HL-60 (cell line): ENCODE measurements around the gene KIF3C.

Experiments
- DNase-seq, 2 experiments: peaks; one replicate each; pipeline ENCODE4 v3.0.0-alpha.2; 2010 to 2020; ENCODE audit warnings: low read depth in 1 of 2, low spot score in 1 of 2
- H3K27ac ChIP-seq: fragments of 250-450 bp; sonication (Bioruptor Pico); replicated peaks from 2 replicates; pipeline ENCODE4 v1.5.1; 2020; ENCODE audit warnings: mild to moderate bottlenecking, moderate library complexity
- H3K27me3 ChIP-seq: fragments of 250-450 bp; sonication (Bioruptor Pico); 2 replicates; pipeline ENCODE4 v1.5.1; 2021; ENCODE audit warnings: mild to moderate bottlenecking, moderate library complexity; ENCODE audit not compliant: insufficient read depth, poor library complexity, severe bottlenecking
- H3K4me3 ChIP-seq: replicated peaks from 2 replicates; pipeline ENCODE4 v1.5.1; 2011; ENCODE audit warnings: mild to moderate bottlenecking, control low read depth, low read length; ENCODE audit not compliant: insufficient read depth
- GABPA ChIP-seq: IDR thresholded peaks from 2 replicates; pipeline ENCODE4 v1.6.1; 2012; ENCODE audit warnings: low read depth
- POLR2AphosphoS5 ChIP-seq: IDR thresholded peaks from 2 replicates; pipeline ENCODE4 v1.6.1; 2012; ENCODE audit warnings: low read depth
- SPI1 ChIP-seq: IDR thresholded peaks from 2 replicates; pipeline ENCODE4 v1.6.1; 2012; ENCODE audit warnings: low read depth, mild to moderate bottlenecking, borderline replicate concordance
- TF ChIP-seq, protein P1 (sequence below): IDR thresholded peaks from 2 replicates; pipeline ENCODE4 v1.6.1; 2012; ENCODE audit warnings: low read depth; ENCODE audit not compliant: insufficient replicate concordance
- TF ChIP-seq, protein P2 (sequence below): IDR thresholded peaks from one replicate; pipeline ENCODE4 v1.5.1; 2011; ENCODE audit warnings: low read length, control low read depth, inconsistent platforms; ENCODE audit not compliant: insufficient read depth

KIF3C gene

DNA sequence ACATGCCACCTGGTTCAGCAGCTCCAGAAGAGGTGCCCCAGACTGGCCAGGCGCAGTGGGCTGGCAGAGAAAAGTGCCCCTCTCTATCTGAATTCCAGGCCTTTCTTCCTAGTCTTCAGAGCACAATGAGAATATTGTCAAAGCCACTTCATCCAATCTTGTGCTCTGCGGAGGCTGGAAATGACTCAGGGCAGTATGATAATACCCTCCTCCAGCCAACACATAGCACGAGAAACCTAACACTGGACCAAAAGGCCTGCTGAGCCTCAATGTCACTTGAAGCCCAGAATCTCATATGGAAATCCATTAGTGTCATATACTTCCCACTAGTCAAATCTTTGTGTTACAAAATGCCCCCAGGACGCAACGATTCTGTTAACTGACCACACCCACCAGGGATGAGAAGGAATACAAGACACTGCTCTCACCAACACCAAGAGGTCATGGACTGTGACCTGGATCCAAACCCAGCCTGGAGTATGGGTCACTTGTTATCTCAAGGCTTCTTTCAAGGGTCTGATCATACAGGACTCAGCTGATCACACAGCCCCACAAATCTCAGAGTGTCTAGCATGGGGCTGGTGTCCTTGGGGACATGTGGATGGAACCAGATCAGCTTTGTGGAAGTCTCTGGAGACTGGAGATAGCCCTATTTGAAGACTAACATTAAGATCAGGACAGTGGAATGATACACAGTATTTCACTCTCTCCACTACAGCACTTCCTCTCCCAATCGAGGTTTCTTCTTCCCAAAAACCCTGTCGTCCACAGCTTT is 10.1 kb downstream of the KIF3C start:
- no peak overlapping the region for H3K27ac ChIP-seq

DNA sequence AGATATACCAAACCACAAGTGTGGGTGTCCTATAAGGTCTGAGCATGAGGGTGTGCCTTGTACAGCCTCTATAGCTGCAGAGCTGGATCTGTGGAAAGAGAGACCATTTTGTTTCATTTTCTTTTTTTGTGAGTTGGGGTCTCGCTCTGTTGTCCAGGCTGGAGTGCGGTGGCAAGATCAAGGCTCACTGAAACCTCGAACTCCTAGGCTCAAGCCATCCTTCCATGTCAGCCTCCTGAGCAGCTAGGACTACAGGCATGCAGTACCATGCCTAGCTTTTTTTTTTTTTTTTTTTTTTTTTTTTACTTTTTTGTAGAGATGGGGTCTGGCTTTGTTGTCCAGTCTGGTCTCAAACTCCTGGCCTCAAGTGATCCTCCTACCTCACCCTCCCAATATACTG is 10.7 kb downstream of the KIF3C start:
- TF ChIP-seq, protein P1, sequence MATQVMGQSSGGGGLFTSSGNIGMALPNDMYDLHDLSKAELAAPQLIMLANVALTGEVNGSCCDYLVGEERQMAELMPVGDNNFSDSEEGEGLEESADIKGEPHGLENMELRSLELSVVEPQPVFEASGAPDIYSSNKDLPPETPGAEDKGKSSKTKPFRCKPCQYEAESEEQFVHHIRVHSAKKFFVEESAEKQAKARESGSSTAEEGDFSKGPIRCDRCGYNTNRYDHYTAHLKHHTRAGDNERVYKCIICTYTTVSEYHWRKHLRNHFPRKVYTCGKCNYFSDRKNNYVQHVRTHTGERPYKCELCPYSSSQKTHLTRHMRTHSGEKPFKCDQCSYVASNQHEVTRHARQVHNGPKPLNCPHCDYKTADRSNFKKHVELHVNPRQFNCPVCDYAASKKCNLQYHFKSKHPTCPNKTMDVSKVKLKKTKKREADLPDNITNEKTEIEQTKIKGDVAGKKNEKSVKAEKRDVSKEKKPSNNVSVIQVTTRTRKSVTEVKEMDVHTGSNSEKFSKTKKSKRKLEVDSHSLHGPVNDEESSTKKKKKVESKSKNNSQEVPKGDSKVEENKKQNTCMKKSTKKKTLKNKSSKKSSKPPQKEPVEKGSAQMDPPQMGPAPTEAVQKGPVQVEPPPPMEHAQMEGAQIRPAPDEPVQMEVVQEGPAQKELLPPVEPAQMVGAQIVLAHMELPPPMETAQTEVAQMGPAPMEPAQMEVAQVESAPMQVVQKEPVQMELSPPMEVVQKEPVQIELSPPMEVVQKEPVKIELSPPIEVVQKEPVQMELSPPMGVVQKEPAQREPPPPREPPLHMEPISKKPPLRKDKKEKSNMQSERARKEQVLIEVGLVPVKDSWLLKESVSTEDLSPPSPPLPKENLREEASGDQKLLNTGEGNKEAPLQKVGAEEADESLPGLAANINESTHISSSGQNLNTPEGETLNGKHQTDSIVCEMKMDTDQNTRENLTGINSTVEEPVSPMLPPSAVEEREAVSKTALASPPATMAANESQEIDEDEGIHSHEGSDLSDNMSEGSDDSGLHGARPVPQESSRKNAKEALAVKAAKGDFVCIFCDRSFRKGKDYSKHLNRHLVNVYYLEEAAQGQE: no peak
- no peak for TF ChIP-seq POLR2AphosphoS5
- TF ChIP-seq, protein P2, sequence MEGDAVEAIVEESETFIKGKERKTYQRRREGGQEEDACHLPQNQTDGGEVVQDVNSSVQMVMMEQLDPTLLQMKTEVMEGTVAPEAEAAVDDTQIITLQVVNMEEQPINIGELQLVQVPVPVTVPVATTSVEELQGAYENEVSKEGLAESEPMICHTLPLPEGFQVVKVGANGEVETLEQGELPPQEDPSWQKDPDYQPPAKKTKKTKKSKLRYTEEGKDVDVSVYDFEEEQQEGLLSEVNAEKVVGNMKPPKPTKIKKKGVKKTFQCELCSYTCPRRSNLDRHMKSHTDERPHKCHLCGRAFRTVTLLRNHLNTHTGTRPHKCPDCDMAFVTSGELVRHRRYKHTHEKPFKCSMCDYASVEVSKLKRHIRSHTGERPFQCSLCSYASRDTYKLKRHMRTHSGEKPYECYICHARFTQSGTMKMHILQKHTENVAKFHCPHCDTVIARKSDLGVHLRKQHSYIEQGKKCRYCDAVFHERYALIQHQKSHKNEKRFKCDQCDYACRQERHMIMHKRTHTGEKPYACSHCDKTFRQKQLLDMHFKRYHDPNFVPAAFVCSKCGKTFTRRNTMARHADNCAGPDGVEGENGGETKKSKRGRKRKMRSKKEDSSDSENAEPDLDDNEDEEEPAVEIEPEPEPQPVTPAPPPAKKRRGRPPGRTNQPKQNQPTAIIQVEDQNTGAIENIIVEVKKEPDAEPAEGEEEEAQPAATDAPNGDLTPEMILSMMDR: no peak
- TF ChIP-seq GABPA: no peak
- TF ChIP-seq SPI1: no peak
- no peak overlapping the region for H3K27ac ChIP-seq

More for the DNA sequence above, 10.1 kb downstream of the KIF3C start:
- no peak for DNase-seq
- TF ChIP-seq, protein P1: no peak
- TF ChIP-seq SPI1 (peak; percentile 60), POLR2AphosphoS5 (no peak)
- no peak overlapping the region for H3K4me3 ChIP-seq
- H3K27me3 ChIP-seq: no peaks in the 10 kb centered on the region

DNA sequence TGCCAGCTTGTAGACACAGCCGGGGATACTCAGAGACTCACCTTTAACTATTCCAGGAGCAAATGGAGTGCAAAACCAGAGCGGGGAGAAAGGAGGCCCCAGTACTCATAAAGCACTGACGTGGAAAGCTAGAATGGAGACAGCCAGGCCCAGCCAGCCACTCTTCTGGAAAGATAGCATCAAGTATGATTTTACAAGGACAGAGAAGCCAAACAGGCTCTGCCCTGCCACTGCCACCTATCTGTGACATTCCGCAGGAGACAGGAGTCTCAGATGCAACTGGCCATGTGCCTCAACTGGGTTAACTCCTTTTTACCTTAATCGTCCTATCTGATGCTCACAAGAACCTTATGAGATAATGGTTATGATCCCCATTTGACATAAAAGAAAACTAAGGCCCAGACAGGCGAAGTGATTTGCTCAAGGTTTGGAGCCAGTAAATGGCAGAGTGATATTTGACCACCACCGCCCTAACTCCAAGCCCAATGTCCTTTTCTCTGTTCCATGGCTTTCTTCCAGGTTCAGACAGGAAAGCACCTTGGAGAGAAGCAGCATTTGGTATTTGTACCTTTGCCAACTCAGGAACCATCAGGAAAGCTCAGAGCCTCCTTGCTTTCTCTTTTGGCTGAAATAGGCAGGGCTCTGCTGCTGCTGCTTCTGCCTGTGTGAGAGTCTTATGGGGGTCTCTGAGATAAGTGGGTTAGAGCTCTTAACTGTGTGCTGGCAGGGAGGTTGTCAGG is 15.6 kb downstream of the KIF3C start:
- Histone ChIP-seq H3K27me3 (no peaks in the 10 kb centered on the region), H3K27ac (no peak overlapping the region), H3K4me3 (no peak overlapping the region)
- no peak for DNase-seq
- TF ChIP-seq, protein P1: no peak
- TF ChIP-seq GABPA (no peak), SPI1 (no peak), POLR2AphosphoS5 (no peak)
- TF ChIP-seq, protein P2: no peak

More for the DNA sequence above, 10.7 kb downstream of the KIF3C start:
- Histone ChIP-seq H3K4me3 (no peak overlapping the region), H3K27me3 (no peaks in the 10 kb centered on the region)
- DNase-seq: no peak
